ENCODE results near the gene KRTAP9-7. TPM values are rescaled to one million over a fixed set of nuclear protein-coding genes. Genes with fewer than 3 reads are reported as not detected.
"Not testable (repeated sequence)": the region's sequence is repeated elsewhere in the genome, so short reads cannot be mapped to it uniquely, and the experiment has no call there.

KRTAP9-7 gene
- not detected for total RNA-seq

DNA sequence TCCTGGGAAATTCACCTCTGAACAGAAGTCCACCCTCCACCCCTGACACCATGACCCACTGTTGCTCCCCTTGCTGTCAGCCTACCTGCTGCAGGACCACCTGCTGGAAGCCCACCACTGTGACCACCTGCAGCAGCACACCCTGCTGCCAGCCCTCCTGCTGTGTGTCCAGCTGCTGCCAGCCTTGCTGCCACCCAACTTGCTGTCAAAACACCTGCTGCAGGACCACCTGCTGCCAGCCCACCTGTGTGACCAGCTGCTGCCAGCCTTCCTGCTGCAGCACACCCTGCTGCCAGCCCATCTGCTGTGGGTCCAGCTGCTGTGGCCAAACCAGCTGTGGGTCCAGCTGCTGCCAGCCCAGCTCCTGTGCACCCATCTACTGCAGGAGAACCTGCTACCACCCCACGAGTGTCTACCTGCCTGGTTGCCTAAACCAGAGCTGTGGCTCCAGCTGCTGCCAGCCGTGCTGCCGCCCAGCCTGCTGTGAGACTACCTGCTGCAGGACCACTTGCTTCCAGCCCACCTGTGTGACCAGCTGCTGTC, at the start of gene KRTAP9-7:
TSS of gene KRTAP9-7 (plus strand) at position 51 of the 543 bp plus-strand sequence. CDS start at position 51, 0 bp downstream.
- POLR2A ChIA-PET = not testable (repeated sequence)
- CTCF ChIA-PET = interaction anchor here (0.7 kb wide), 1 partner anchor 221 kb away, joined by 3 read pairs; no protein-coding TSS in a partner anchor

DNA sequence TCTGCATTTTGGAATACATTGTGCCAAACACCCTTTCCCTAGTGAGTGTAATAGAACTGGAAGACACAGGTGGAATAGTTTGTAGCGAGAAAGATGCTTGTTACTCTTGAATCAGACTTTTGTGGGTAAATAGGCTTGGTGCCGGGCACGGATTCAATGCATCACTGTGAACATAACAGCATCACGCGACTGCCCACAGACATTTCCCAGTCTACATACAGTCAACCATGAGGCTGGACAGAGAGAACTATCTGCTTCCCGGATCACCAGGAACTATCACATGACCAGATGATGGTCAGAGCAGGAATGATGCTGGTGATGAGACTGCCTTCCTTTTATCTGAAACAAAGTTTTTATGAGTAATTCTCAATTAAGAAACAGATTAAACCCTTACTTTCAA, 49.4 kb upstream of the KRTAP9-7 start:
- CTCF ChIA-PET = no interaction called here
- POLR2A ChIA-PET = no interaction called here

GRCh38 chr17:41226598-41227095, 48.9 kb upstream of the KRTAP9-7 start, which contains the start of gene KRTAP9-2:
KRTAP9-2 (plus strand) TSS chr17:41226648; CDS start chr17:41226655, 7 bp downstream.
- POLR2A ChIA-PET, CTCF ChIA-PET: not testable (repeated sequence)

- ChIA-PET CTCF (no interaction called here), POLR2A (no interaction called here)
These were observed 45.4 kb upstream of the KRTAP9-7 start for GRCh38 chr17:41230094-41230493.

DNA sequence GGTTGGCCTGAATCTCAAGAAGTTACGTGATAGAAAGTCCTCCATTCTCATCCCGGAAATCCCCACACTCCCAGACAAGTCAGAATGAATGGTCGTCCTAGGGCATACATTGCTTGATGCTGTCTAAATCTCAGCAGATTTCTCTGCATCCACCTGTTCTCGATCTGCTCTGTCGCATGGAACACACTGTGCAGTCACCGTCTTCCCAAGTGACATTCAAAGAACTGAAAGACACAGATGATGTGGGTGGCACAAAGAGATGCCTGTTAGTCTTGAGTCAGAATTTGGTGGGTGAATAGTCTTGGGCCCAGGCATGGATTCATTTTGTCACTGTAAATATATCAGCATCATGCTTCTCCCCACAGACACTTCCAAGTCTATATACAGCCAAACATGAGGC, 43.8 kb upstream of the KRTAP9-7 start:
- CTCF ChIA-PET = no interaction called here
- POLR2A ChIA-PET = no interaction called here

- CTCF ChIA-PET, POLR2A ChIA-PET: not testable (repeated sequence)
These were observed 42.9 kb upstream of the KRTAP9-7 start, which contains the start of gene KRTAP9-3 for GRCh38 chr17:41232399-41233105. KRTAP9-3 (plus strand) TSS chr17:41232449; CDS start chr17:41232502, 53 bp downstream.

DNA sequence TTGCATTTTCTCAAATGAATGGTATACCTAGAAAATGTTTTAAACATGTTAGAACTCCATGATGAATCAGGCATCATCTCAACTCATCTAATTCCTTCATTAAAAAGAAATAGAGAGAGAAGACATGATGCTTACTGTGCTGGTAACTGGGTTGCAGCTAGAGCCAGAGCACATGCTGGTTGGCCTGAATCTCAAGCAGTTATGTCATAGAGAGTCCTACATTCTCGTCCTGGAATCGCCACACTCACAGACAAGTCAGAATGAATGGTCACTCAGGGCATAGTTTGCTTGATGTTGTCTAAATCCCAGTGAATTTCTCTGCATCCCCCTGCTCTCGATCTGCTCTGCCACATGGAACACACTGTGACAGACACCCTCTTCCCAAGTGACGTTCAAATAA, 38.4 kb upstream of the KRTAP9-7 start:
- POLR2A ChIA-PET, CTCF ChIA-PET: not testable (repeated sequence)

- CTCF ChIA-PET = not testable (repeated sequence)
These were observed 37.5 kb upstream of the KRTAP9-7 start, which contains the start of gene KRTAP9-8 for GRCh38 chr17:41237949-41238437. KRTAP9-8 (plus strand) TSS chr17:41237999; CDS start chr17:41238052, 53 bp downstream.

DNA sequence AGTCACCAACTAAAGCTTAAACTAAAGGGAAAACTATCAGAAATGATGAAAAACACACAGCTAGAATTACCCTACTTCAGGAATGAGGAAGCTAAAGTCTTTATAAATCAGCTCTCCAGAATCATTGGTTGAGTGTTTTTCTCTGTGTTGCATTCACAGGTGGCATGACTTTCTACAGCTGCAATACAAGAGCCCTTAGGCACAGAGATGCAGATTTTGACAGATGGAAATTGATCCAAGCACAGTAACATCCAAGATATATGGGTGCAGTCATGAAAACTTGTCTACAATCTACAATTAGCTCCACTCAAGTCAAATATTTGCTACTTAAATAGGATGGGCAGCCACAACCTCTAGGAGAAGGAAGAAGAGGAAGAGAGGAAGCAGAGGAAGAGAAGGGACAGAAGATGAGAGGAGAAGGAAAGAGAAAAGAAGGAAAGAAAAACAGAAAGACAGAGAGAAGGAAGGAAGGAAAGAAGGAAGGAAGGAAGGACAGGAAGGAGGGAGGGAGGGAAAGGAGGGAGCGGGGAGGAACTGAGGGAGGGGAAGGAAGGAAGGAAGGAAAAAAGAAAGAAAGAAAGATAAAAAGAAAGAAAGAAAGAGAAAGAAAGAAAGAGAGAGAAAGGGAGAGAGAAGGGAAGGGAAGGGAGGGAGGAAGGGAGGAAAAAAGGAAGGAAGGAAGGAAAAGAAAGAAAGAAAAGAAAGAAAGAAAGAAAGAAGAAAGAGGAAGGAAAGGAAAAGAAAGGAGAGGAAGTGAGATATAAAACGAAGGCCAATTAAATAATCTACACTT, 28.3 kb upstream of the KRTAP9-7 start:
- CTCF ChIA-PET, POLR2A ChIA-PET: not testable (repeated sequence)

More at GRCh38 chr17:41237949-41238437, 37.5 kb upstream of the KRTAP9-7 start, which contains the start of gene KRTAP9-8:
- POLR2A ChIA-PET = not testable (repeated sequence)

GRCh38 chr17:41249637-41250240, 25.8 kb upstream of the KRTAP9-7 start, which contains the start of gene KRTAP9-4:
KRTAP9-4 (plus strand) TSS chr17:41249687; CDS start chr17:41249721, 34 bp downstream.
- POLR2A ChIA-PET, CTCF ChIA-PET: not testable (repeated sequence)

GRCh38 chr17:41251261-41251660, 24.2 kb upstream of the KRTAP9-7 start:
- ChIA-PET POLR2A (no interaction called here), CTCF (no interaction called here)

DNA sequence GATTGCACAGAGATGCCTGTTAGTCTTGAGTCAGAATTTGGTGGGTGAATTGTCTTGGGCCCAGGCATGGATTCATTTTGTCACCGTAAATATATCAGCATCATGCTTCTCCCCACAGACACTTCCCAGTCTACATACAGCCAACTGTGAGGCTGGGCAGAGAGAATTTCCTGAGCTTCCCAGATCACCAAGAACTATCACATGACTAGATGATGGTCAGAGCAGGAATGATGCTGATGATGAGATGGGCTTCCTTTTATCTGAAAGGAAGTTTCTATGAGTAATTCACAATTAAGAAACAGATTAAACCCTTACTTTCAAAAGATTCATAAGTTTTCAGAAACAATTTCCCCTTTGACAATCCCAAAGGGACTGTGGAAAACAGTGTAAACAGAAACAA, 20.6 kb upstream of the KRTAP9-7 start:
- ChIA-PET POLR2A (no interaction called here), CTCF (no interaction called here)

DNA sequence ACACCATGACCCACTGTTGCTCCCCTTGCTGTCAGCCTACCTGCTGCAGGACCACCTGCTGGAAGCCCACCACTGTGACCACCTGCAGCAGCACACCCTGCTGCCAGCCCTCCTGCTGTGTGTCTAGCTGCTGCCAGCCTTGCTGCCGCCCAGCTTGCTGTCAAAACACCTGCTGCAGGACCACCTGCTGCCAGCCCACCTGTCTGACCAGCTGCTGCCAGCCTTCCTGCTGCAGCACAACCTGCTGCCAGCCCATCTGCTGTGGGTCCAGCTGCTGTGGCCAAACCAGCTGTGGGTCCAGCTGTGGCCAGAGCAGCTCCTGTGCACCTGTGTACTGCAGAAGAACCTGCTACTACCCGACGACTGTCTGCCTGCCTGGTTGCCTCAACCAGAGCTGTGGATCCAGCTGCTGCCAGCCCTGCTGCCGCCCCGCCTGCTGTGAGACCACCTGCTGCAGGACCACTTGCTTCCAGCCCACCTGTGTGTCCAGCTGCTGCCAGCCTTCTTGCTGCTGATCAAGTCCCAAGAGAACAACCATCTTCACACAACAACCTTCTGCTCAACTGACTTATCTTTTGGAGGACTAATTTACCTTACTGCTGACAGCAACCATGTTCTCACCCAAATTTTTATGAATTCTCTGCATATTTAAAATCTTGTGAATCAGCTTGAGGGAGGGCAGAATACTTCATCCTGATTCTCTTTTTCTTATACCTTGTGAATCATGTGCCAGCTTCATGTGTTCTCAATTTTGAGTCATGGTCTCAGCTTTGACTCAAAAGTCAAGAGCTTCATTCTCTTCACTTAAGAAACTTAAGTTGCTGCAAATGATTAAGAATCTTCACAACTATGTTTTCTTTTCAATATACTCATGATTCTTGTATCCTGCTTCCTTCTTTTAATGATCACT, 19.9 kb upstream of the KRTAP9-7 start, which contains the start of gene KRTAP9-9:
TSS of gene KRTAP9-9 (plus strand) at position 4 of the 910 bp plus-strand sequence.
- CTCF ChIA-PET, POLR2A ChIA-PET: not testable (repeated sequence)

GRCh38 chr17:41256291-41256685, 19.2 kb upstream of the KRTAP9-7 start:
- ChIA-PET POLR2A (no interaction called here), CTCF (no interaction called here)

- POLR2A ChIA-PET = no interaction called here
- CTCF ChIA-PET = no interaction called here
These were observed 17.1 kb upstream of the KRTAP9-7 start for GRCh38 chr17:41258406-41258805.

DNA sequence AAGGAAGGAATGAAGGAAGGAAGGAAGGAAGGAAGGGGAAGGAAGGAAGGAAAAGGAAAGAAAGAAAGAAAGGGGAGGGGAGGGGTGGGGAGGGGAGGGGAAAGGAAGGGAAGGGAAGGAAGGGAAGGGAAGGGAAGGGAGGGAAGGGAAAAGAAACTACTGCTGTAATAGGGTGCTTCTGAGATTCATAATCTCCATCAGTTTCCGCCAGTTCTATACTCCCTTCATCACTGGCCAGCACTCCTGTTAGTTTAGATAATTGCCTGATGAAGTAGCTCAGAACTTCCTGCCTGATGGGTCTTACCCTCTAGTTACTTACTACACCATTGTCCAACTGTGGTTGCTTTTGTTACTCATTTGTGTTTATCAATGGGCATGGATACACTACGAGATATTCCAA, 12.3 kb upstream of the KRTAP9-7 start:
- POLR2A ChIA-PET = no interaction called here
- CTCF ChIA-PET = interaction anchor here (0.6 kb wide), 1 partner anchor 28 kb away, joined by 3 read pairs; no protein-coding TSS in a partner anchor

DNA sequence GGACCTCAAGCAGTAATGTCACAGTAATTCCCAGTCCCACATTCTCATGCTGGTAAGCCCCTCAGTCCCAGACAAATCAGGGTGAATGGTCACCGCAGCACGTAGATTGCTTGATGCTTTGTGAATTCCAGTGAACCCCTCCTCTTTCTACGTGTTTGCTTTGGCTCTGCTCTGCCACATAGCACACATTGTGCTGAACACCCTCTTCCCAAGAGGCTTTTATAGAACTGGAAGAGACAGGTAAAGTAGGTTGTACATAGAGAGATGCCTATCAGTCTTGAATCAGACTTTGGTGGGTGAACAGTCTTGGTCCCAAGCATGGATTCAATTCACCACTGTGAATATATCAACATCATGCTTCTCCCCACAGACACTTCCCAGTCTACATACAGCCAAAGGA, 10.9 kb upstream of the KRTAP9-7 start:
- ChIA-PET CTCF (no interaction called here), POLR2A (no interaction called here)

DNA sequence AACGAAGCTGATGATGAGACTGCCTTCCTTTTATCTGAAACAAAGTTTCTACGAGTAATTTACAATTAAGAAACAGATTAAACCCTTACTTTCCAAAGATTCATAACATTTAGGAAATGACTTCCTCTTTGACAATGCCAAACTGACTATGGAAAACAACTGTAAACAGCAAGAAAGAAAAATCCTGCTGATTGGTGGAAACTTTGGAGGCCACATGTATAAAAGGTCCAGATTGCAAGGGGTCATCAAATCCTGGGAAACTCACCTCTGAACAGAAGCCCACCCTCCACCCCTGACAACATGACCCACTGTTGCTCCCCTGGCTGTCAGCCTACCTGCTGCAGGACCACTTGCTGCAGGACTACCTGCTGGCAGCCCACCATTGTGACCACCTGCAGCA, 10.4 kb upstream of the KRTAP9-7 start, which contains the start of gene KRTAP9-6:
TSS of gene KRTAP9-6 (plus strand) at position 301 of the 400 bp plus-strand sequence. CDS start at position 301, 0 bp downstream.
- ChIA-PET POLR2A (no interaction called here), CTCF (no interaction called here)

- ChIA-PET CTCF (no interaction called here), POLR2A (no interaction called here)
These were observed 7.8 kb upstream of the KRTAP9-7 start for GRCh38 chr17:41267711-41268110.
